GM12873 (cell line): ENCODE data around the gene OR52D1.

Source experiments
- CTCF ChIP-seq: IDR thresholded peaks from 2 replicates; pipeline ENCODE4 v1.5.1; 2012; ENCODE audit warnings: low read depth, mild to moderate bottlenecking, moderate library complexity, low read length, control low read depth; ENCODE audit not compliant: insufficient read depth; ENCODE audit errors: missing control alignments

Gene OR52D1

GRCh38 chr11:5500393-5500801 is 11.9 kb downstream of the OR52D1 start:
- no peak for TF ChIP-seq CTCF

DNA sequence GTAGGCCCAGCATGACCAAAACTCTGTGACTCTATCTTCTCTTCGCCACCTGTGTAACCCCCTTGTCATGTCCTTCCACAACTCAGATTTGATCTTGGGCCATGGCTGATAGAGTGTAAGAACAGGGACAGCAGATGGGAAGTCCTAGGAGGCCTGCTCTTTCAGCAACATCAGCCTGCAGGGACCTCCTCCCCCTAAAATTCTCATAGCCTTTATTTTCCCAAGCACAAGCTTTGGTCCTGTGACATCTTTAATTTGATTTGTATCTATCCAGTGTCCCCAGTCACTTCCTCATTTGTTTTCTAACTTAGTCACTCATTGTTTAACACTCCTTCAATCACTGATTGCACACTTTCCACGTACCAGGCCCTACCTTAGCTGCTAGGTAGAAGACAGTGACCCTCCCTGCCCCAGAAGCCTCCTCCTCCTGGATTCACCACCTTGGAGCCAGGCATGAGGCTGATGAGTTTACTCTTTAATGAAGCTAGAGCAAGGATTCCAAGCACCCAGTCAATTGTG is 16.0 kb downstream of the OR52D1 start:
- no peak for TF ChIP-seq CTCF

GRCh38 chr11:5505363-5506048 is 17.0 kb downstream of the OR52D1 start:
- TF ChIP-seq CTCF, result no peak

GRCh38 chr11:5507177-5507932 is 18.9 kb downstream of the OR52D1 start:
- TF ChIP-seq CTCF, result peak; percentile 13

GRCh38 chr11:5507933-5508305 is 19.4 kb downstream of the OR52D1 start:
- no peak for TF ChIP-seq CTCF

DNA sequence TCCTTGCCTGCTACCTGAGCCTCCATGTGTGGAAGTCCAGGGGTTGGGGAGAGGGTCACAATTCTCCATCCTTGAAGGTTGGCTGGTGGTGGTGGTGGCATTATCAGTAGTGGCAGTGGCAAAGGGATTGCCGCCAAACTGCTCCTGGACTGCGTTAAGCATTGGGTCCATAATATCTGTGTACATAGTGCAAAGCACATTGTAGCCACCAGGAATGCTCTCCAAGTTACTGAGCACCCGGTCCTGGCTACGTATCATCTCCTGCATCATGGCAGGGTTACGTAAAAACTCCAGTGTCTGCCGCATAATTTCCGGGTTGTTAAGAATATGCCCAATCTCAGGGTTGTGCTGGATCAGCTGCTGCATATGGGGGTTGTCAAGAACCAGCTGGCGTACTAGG is 20.1 kb downstream of the OR52D1 start:
- no peak for TF ChIP-seq CTCF

GRCh38 chr11:5509803-5510202 is 21.3 kb downstream of the OR52D1 start, which contains the start of gene UBQLN3:
Gene UBQLN3, minus strand, starts transcription at chr11:5509957. Its CDS starts 399 bp downstream, at chr11:5509558.
- no peak for TF ChIP-seq CTCF
